SKM-1 (cell line): Measurements from ENCODE around the gene PNPLA2.

Experiments used
- DNase-seq: peaks from one replicate; lab custom pipeline; 2025; ENCODE audit not compliant: unreplicated experiment; lab: John Stamatoyannopoulos, UW

Gene PNPLA2

GRCh38 chr11:830295-831117 is 11.8 kb downstream of the PNPLA2 start:
- no peak for DNase-seq

GRCh38 chr11:831118-831864 is 12.6 kb downstream of the PNPLA2 start:
- no peak for DNase-seq

- DNase-seq = no peak
These were observed 13.3 kb downstream of the PNPLA2 start for GRCh38 chr11:831961-832528.

GRCh38 chr11:832529-833113 is 13.9 kb downstream of the PNPLA2 start, which contains the start of gene CD151:
Gene CD151 (plus strand): TSS chr11:832952. CDS start chr11:836070, 3,118 bp downstream.
- no peak for DNase-seq

- DNase-seq = no peak
These were observed 14.5 kb downstream of the PNPLA2 start for GRCh38 chr11:833114-833791.

GRCh38 chr11:833849-834311 is 15.2 kb downstream of the PNPLA2 start:
- no peak for DNase-seq

- DNase-seq = no peak
These were observed 15.9 kb downstream of the PNPLA2 start for GRCh38 chr11:834371-835316.

- DNase-seq = no peak
These were observed 17.6 kb downstream of the PNPLA2 start for GRCh38 chr11:836274-836673.

GRCh38 chr11:836700-837099 is 18.0 kb downstream of the PNPLA2 start:
- no peak for DNase-seq

GRCh38 chr11:837189-837989 is 18.7 kb downstream of the PNPLA2 start:
- no peak for DNase-seq

- DNase-seq = no peak
These were observed 19.2 kb downstream of the PNPLA2 start for GRCh38 chr11:837990-838307.

- no peak for DNase-seq
These were observed 19.9 kb downstream of the PNPLA2 start for GRCh38 chr11:838441-839279.

GRCh38 chr11:839280-839623 is 20.5 kb downstream of the PNPLA2 start:
- DNase-seq = no peak

- DNase-seq = no peak
These were observed 21.3 kb downstream of the PNPLA2 start for GRCh38 chr11:839875-840617.

GRCh38 chr11:841981-842369 is 23.3 kb downstream of the PNPLA2 start:
- no peak for DNase-seq

GRCh38 chr11:842370-843002 is 23.8 kb downstream of the PNPLA2 start, which contains the start of the genes POLR2L and TSPAN4:
Gene POLR2L (minus strand): TSS chr11:842529. CDS start chr11:842508, 21 bp downstream.
Gene TSPAN4 (plus strand): TSS chr11:842852. CDS start chr11:850305, 7,453 bp downstream.
- peak; percentile 51 for DNase-seq
